ENCODE results near the gene GNB1.
A peak's percentile ranks its signal among the peaks of the same experiment; 100 is the strongest.
"Not testable (repeated sequence)": the region's sequence is repeated elsewhere in the genome, so short reads cannot be mapped to it uniquely, and the experiment has no call there.

GNB1 gene

DNA sequence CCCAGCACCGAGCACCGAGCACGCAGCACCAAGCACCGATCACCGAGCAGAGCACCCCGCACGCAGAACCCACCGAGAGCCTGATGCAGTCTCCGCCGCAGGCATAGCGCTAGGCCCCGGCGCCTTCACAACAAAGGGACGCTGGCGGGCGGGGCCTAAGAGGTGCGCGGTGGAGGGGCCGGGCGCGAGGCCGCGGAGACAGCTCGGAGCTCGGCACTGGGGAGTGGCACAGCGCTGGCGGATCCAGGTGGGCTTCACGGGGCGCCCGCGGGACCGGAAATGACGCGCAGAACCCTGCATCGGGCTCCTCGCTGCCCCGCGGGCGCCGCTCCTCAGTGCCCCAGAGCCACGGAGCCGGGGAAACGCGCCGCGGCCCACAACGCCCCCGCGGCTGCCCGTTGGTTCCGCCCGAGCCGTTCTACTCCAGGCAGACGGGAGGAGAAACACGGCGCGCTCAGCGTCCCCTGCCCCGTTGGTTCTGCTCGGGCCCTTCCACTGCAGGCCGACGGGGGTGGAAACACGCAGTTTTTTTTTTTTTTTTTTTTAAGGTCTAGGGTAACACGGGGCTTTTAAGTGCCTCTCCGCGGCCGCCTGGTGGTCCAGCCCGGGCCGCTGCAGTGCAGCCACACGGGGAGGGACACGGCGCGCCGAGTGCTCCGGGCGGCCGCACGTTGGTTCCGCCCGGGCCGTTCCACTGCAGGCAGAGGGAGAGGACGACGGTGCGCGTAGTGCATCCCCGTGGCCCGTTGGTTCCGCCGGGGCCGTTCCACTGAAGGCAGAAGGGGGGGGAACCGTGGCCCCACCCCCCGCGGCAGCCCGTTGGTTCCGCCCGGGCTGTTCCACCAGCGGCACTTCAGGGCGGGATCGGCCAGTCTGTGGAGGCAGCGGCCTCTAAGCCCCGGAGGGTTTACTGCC is 145.0 kb downstream of the GNB1 start:
- peak overlapping the region; percentile 82 for H3K4me3 Mint-ChIP-seq
- H3K36me3 Mint-ChIP-seq (ENCODE audit: low read depth); H3K9me3 Mint-ChIP-seq; H3K27me3 Mint-ChIP-seq; H3K4me1 Mint-ChIP-seq (ENCODE audit: low read depth): not testable (repeated sequence)
- H3K27ac Mint-ChIP-seq = peak overlapping the region; percentile 97

DNA sequence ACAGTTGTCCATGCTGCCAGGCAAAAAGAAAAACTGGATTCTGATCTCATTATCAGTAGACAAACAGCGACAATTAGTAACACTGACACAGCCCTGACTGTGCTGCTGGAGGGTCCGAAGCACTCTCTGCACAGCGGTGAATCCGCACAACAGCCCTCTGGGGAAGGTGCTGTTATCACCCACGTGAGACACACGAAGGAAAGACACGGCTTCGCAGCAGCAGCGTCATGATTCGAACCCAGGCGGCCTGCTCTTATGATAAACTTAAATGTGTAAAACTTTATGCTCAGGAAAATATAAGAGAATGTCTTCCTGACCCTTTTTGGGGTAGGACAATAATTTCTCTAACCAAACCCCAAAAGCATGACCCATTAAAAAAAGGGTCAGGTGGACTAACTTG is 148.4 kb downstream of the GNB1 start:
- not testable (repeated sequence) for H3K4me3 Mint-ChIP-seq; H3K36me3 Mint-ChIP-seq (ENCODE audit: low read depth); H3K4me1 Mint-ChIP-seq (ENCODE audit: low read depth); H3K27ac Mint-ChIP-seq; H3K9me3 Mint-ChIP-seq; H3K27me3 Mint-ChIP-seq

DNA sequence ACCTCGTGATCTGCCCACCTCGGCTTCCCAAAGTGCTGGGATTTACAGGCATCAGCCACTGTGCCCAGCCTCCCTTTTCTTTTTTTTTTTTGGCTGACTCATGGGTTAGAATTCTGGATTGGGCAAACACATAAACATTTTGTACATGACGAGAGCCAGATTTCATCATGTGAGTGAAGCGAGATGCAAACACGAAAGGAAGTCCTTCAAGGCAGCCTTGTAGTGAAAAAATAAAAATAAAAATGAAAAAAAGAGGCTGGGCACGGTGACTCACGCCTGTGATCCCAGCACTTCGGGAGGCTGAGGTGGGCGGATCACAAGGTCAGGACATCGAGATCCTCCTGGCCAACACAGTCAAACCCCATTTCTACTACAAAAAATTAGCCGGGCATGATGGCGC is 149.9 kb downstream of the GNB1 start:
- H3K9me3 Mint-ChIP-seq; H3K27me3 Mint-ChIP-seq; H3K36me3 Mint-ChIP-seq (ENCODE audit: low read depth); H3K27ac Mint-ChIP-seq; H3K4me3 Mint-ChIP-seq; H3K4me1 Mint-ChIP-seq (ENCODE audit: low read depth): not testable (repeated sequence)

DNA sequence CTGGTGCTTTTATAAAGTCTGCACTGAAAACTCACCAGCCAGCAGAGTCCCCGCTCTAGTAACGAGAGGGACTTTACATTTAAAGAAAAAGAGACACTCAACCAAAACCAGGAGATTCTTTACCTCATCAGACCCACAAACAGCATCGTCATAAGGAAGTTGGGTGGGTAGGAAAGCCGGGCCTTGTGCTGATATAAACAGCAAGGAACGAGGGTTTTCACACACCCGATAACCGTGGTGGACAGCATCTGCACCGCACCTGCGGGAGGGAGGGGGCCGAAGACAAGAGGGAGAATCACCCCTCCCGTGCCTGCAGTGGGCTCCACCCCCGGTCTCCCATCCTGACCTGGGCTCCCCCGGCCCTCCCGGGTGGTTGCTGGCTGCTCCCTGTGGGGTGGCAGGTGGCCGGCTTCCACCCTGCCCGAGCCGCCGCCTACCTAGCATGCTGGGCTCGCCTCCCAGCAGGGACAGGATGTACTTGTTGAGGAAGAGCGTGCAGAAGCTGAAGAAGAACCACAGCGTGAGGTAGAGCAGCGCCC is 152.0 kb downstream of the GNB1 start:
- not testable (repeated sequence) for H3K27ac Mint-ChIP-seq; H3K27me3 Mint-ChIP-seq; H3K4me1 Mint-ChIP-seq (ENCODE audit: low read depth); H3K9me3 Mint-ChIP-seq; H3K36me3 Mint-ChIP-seq (ENCODE audit: low read depth); H3K4me3 Mint-ChIP-seq

DNA sequence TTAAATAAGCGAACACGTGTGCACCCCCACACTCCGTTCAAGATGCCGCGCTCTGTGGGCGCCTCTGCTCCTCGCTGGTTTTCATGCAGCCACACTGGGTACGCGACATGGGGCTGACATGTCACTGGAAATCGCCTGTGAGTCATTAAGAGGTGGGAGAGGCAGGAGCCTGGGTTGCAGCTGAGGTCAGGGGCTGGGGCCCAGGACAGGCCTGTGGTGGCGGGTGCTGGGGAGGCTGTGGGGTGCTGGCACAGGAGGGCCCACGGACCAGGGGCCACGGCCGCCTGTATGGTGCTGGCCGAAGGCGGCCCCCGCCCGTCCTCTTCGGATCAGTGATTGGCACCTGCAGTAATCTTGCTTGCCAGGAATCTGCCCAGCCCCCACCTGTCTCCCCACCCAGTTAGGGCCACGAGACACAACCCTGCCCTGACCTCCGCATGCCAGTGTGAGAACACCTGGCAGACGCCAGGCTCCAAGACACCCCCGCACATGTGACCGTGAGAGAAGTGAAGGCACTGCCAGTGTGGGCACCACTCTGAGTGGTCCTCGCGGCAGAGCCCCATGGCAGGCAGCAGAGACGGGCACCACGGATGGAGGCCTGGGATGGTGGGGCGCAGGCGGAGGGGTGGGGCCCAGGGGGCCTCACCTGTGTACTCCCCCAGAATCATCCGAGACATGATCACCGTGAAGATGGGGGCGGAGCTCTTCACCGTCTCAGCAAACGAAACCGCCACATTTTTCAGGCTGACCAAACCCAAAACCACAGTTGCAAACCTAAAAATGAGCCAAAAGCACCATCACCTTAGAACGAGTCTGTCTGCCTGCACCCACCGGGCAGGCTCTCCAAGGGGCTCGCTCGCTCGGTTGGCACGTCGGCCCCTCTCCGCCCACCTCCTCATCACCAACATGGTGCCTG is 153.0 kb downstream of the GNB1 start:
- not testable (repeated sequence) for H3K27me3 Mint-ChIP-seq

More for the DNA sequence above, 153.0 kb downstream of the GNB1 start:
- not testable (repeated sequence) for H3K9me3 Mint-ChIP-seq; H3K4me1 Mint-ChIP-seq (ENCODE audit: low read depth); H3K36me3 Mint-ChIP-seq (ENCODE audit: low read depth); H3K4me3 Mint-ChIP-seq; H3K27ac Mint-ChIP-seq

Data from stimulated activated naive CD8-positive, alpha-beta T cell treated with anti-CD3 and anti-CD28 coated beads, Interleukin-15, Interleukin-2, amounts not matched to agents 100 ng/mL and 50 ng/mL, for 24 hours (primary cell).